Astrocyte of the cerebellum (primary cell): ENCODE measurements around the gene SH3D21.

ENCODE experiments used
- DNase-seq: peaks from one replicate; pipeline ENCODE4 v3.0.0-alpha.2; 2011; ENCODE audit warnings: low read depth
- H3K4me3 ChIP-seq: 2 replicates; pipeline ENCODE4 v1.5.1; 2011; ENCODE audit warnings: mild to moderate bottlenecking, low read depth, low read length, moderate library complexity
- CTCF ChIP-seq: IDR thresholded peaks from 2 replicates; pipeline ENCODE4 v1.5.1; 2012; ENCODE audit warnings: low read length, low read depth, moderate library complexity, mild to moderate bottlenecking; ENCODE audit errors: missing control alignments
- in situ Hi-C: cut with HindIII; loops from 2 replicates; pipeline ENCODE4 v1.10.0; 2017; ENCODE audit warnings: low sequenced_read_pairs

The SH3D21 gene

GRCh38 chr1:36273024-36273423 lies 33.1 kb upstream of the SH3D21 start:
- TF ChIP-seq CTCF, result no peak

GRCh38 chr1:36274201-36274600 lies 32.0 kb upstream of the SH3D21 start:
- in situ Hi-C loops, result no loop called here
- no peak overlapping the region for H3K4me3 ChIP-seq
- DNase-seq, result no peak
- no peak for TF ChIP-seq CTCF

More at GRCh38 chr1:36273024-36273423, 33.1 kb upstream of the SH3D21 start:
- in situ Hi-C loops, result no loop called here
- no peak for DNase-seq
- H3K4me3 ChIP-seq, result no peak overlapping the region

- DNase-seq, result no peak
- no peak overlapping the region for H3K4me3 ChIP-seq
- in situ Hi-C loops, result no loop called here
- TF ChIP-seq CTCF, result no peak
Measured at GRCh38 chr1:36276688-36277087, 29.5 kb upstream of the SH3D21 start.

- TF ChIP-seq CTCF, result no peak
- in situ Hi-C loops, result no loop called here
- DNase-seq, result no peak
- no peak overlapping the region for H3K4me3 ChIP-seq
Measured at GRCh38 chr1:36279110-36279788, 26.9 kb upstream of the SH3D21 start.

GRCh38 chr1:36279789-36280296 lies 26.3 kb upstream of the SH3D21 start:
- TF ChIP-seq CTCF, result no peak
- H3K4me3 ChIP-seq, result no peak overlapping the region
- in situ Hi-C loops, result loop anchor here (5.0 kb wide), 1 partner anchor 53 kb away; no protein-coding TSS in a partner anchor
- DNase-seq, result no peak

GRCh38 chr1:36284061-36284460 lies 22.1 kb upstream of the SH3D21 start:
- no peak for DNase-seq
- in situ Hi-C loops, result loop anchor here (5.0 kb wide), 1 partner anchor 57 kb away; no protein-coding TSS in a partner anchor
- no peak for TF ChIP-seq CTCF
- H3K4me3 ChIP-seq, result no peak overlapping the region
